Ovary (tissue), 3 donors: ENCODE data around the gene BAIAP2L1.

Source experiments
- EP300 ChIP-seq: sonication (generic); formaldehyde crosslinking; IDR thresholded peaks from one replicate; pipeline ENCODE4 v1.6.1; 2017; ENCODE audit warnings: antibody characterized with exemption
- POLR2A ChIP-seq: fragments of 450-650 bp; IDR thresholded peaks from one replicate; pipeline ENCODE4 v1.6.1; 2017; ENCODE audit warnings: antibody characterized with exemption, mild to moderate bottlenecking, moderate library complexity
- TF ChIP-seq, protein P1 (sequence below), 3 donors: fragments of 450-650 bp in 2 of 3; fragments of 200-600 bp in 1 of 3; IDR thresholded peaks; one replicate each; pipeline versions ENCODE4 v1.5.1 to v1.8.0; 2016 to 2022; ENCODE audit warnings: antibody characterized with exemption in 3 of 3, mild to moderate bottlenecking in 1 of 3
- donor health status: DM: no; HTN: no; CAD: no.

DNA sequence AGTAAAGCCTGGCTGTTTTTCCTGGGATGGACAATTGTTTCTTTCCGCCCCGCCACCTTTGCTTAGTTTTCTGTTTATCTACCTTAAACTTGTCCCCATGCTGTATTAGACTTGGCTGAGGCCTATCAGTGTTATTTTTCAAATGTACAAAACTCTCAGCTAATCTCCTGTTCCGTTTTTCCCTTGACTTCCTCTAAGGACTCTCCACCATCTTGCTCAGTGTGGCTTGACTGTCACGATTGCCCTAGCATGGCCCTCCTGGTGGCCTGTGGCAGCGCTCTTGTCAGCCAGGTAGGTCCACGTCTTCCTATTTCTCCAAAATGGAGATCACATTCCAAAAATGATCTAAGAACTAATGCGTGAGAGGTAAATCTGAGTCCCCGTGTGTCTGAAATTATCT lies 36.7 kb downstream of the BAIAP2L1 start:
- TF ChIP-seq POLR2A (no peak), EP300 (no peak)
- TF ChIP-seq, protein P1, sequence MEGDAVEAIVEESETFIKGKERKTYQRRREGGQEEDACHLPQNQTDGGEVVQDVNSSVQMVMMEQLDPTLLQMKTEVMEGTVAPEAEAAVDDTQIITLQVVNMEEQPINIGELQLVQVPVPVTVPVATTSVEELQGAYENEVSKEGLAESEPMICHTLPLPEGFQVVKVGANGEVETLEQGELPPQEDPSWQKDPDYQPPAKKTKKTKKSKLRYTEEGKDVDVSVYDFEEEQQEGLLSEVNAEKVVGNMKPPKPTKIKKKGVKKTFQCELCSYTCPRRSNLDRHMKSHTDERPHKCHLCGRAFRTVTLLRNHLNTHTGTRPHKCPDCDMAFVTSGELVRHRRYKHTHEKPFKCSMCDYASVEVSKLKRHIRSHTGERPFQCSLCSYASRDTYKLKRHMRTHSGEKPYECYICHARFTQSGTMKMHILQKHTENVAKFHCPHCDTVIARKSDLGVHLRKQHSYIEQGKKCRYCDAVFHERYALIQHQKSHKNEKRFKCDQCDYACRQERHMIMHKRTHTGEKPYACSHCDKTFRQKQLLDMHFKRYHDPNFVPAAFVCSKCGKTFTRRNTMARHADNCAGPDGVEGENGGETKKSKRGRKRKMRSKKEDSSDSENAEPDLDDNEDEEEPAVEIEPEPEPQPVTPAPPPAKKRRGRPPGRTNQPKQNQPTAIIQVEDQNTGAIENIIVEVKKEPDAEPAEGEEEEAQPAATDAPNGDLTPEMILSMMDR (IDR thresholded peaks at IDR 0.05), result no peak
